Sigmoid colon (tissue), 7 donors: ENCODE data around the gene GRIK3. TPM values are rescaled to one million over a fixed set of nuclear protein-coding genes. Genes with fewer than 3 reads are reported as not detected.

ENCODE experiments used
- DNase-seq: peaks from one replicate; pipeline ENCODE4 v3.0.0-alpha.2; 2019
- H3K27ac ChIP-seq, 4 donors: fragments of 200-600 bp; sonication (generic); one replicate each; pipeline ENCODE4 v1.5.1; 2016 to 2019; ENCODE audit warnings: mild to moderate bottlenecking in 1 of 4
- H3K27me3 ChIP-seq, 3 donors: fragments of 200-600 bp; sonication (generic); one replicate each; pipeline ENCODE4 v1.5.1; 2019; ENCODE audit warnings: mild to moderate bottlenecking in 1 of 3
- H3K36me3 ChIP-seq, 4 donors: fragments of 200-600 bp; sonication (generic); one replicate each; pipeline ENCODE4 v1.5.1; 2016 to 2019
- H3K4me1 ChIP-seq, 4 donors: fragments of 200-600 bp; sonication (generic); one replicate each; pipeline ENCODE4 v1.5.1; 2017 to 2019
- H3K4me3 ChIP-seq, 4 donors: fragments of 200-600 bp; sonication (generic); one replicate each; pipeline ENCODE4 v1.5.1; 2017 to 2019; ENCODE audit warnings: mild to moderate bottlenecking in 2 of 4, moderate library complexity in 1 of 4
- H3K9me3 ChIP-seq, 4 donors: fragments of 200-600 bp in 3 of 4; sonication (generic) in 3 of 4; one replicate each; pipeline versions ENCODE4 v1.5.1 to v1.6.1; 2013 to 2019
- EP300 ChIP-seq, 4 donors: sonication (generic); formaldehyde crosslinking; IDR thresholded peaks; one replicate each; pipeline ENCODE4 v1.6.1; 2017; ENCODE audit warnings: antibody characterized with exemption in 4 of 4
- POLR2A ChIP-seq, 2 donors: fragments of 450-650 bp; IDR thresholded peaks; one replicate each; pipeline ENCODE4 v1.6.1; 2016; ENCODE audit warnings: antibody characterized with exemption in 2 of 2, mild to moderate bottlenecking in 2 of 2, moderate library complexity in 2 of 2
- POLR2AphosphoS5 ChIP-seq, 4 donors: sonication (generic); formaldehyde crosslinking; IDR thresholded peaks; one replicate each; pipeline ENCODE4 v1.6.1; 2017; ENCODE audit warnings: antibody characterized with exemption in 4 of 4
- WGBS, 2 donors: extraction: QIAGEN DNeasy Blood & Tissue Kit; methylation state at CpG; one replicate each; pipeline ENCODE4 v1.1.7; 2013; 5-methylcytosine and 5-hydroxymethylcytosine counted together
- intact Hi-C: fragments of 100-400 bp; cut with DNase I; formaldehyde crosslinking; loops from one replicate; pipeline ENCODE4 v1.15.1; 2023
- polyA plus RNA-seq, 3 donors: library from polyadenylated mRNA; stranded (reverse); fragments of 200-250 nt; gene quantifications; one replicate each; pipeline ENCODE4 v1.2.3, GENCODE V29; 2013
- total RNA-seq, 4 donors: library from RNA; depleted of rRNA; stranded (reverse); fragments of >200 nt; gene quantifications; one replicate each; pipeline ENCODE4 v1.1.0, GENCODE V29; 2016
- TF ChIP-seq, protein P1 (sequence below), 4 experiments: fragments of 450-650 bp in 3 of 4; fragments of 200-600 bp in 1 of 4; IDR thresholded peaks; one replicate each; pipeline ENCODE4 v1.5.1; 2016 to 2019; ENCODE audit warnings: antibody characterized with exemption in 4 of 4, mild to moderate bottlenecking in 3 of 4, moderate library complexity in 2 of 4
- donor health status: healthy with polysubstance abuse.
- donor health status: Bipolar disorder and iron deficiency.
- donor health status: healthy.

Gene GRIK3
- total and polyA plus RNA-seq, 7 donors: 0.60 to 7.1 (median 3.4) TPM; not detected in 1

DNA sequence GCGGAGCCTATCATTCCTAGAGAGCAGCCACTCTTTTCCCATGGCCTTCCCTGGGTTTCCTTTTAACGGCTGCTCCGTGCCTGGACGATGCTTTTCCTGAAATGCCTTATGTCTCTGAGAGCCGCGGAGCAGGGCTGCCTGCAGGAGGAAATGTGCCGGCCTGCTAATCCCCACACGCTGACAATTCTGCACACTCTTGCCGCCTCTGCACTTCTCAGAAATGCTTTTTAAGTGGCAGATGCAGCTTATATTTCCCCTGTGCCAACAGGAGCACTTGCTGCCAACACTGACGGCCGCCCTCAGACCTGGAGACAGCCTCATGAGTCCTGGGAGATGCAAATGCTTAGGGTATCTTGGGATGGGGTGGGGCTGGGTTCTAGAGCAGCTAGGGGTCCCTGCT is 253.2 kb downstream of the GRIK3 start:
- no peaks in the 10 kb centered on the region for H3K9me3 ChIP-seq
- DNase-seq: no peak
- no peaks in the 10 kb centered on the region for H3K36me3 ChIP-seq
- 78 to 89% methylated on average over 11 of the region's 11 CpGs for WGBS, 2 donors
- no peak overlapping the region for H3K4me3 ChIP-seq
- no peaks in the 10 kb centered on the region for H3K4me1 ChIP-seq
- intact Hi-C loops: no loop called here
- TF ChIP-seq POLR2AphosphoS5 (IDR thresholded peaks at IDR 0.05): no peak
- no peak for TF ChIP-seq POLR2A (IDR thresholded peaks at IDR 0.05)
- no peak for TF ChIP-seq EP300 (IDR thresholded peaks at IDR 0.05)
- TF ChIP-seq, protein P1, sequence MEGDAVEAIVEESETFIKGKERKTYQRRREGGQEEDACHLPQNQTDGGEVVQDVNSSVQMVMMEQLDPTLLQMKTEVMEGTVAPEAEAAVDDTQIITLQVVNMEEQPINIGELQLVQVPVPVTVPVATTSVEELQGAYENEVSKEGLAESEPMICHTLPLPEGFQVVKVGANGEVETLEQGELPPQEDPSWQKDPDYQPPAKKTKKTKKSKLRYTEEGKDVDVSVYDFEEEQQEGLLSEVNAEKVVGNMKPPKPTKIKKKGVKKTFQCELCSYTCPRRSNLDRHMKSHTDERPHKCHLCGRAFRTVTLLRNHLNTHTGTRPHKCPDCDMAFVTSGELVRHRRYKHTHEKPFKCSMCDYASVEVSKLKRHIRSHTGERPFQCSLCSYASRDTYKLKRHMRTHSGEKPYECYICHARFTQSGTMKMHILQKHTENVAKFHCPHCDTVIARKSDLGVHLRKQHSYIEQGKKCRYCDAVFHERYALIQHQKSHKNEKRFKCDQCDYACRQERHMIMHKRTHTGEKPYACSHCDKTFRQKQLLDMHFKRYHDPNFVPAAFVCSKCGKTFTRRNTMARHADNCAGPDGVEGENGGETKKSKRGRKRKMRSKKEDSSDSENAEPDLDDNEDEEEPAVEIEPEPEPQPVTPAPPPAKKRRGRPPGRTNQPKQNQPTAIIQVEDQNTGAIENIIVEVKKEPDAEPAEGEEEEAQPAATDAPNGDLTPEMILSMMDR (IDR thresholded peaks at IDR 0.05): no peak
- H3K27me3 ChIP-seq: peaks cover 0 to 23% (median 6%) of the 10 kb centered on the region in 3 donors
- no peak overlapping the region for H3K27ac ChIP-seq

DNA sequence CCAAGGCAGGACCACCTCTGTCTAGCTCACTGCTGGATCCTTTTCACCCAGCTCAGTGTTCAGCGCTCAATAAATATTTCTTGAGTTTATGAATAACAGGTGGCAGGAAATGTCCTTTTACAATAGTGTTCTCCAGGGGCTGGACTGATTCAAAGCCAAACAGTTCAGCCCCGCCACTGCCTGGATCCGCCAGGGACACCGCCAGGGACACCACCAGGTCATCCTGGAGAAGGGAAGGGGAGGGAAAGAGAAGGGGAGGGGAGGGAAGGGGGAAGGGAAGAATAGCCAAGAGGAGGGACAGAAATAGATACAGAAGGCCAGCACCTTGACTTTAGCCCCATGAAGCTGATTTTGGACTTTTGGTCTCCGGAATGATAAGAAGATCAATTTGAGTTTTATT is 255.6 kb downstream of the GRIK3 start:
- Histone ChIP-seq H3K27me3 (peaks cover 0 to 36% (median 16%) of the 10 kb centered on the region in 3 donors), H3K4me1 (no peaks in the 10 kb centered on the region), H3K36me3 (no peaks in the 10 kb centered on the region), H3K4me3 (no peak overlapping the region), H3K9me3 (no peaks in the 10 kb centered on the region), H3K27ac (no peak overlapping the region)
- intact Hi-C loops: no loop called here
- TF ChIP-seq, protein P1 (IDR thresholded peaks at IDR 0.05): no peak
- TF ChIP-seq POLR2A (IDR thresholded peaks at IDR 0.05) (no peak), EP300 (IDR thresholded peaks at IDR 0.05) (no peak), POLR2AphosphoS5 (IDR thresholded peaks at IDR 0.05) (no peak)
- WGBS, 2 donors: 22 to 46% methylated on average over 5 of the region's 5 CpGs
- no peak for DNase-seq

DNA sequence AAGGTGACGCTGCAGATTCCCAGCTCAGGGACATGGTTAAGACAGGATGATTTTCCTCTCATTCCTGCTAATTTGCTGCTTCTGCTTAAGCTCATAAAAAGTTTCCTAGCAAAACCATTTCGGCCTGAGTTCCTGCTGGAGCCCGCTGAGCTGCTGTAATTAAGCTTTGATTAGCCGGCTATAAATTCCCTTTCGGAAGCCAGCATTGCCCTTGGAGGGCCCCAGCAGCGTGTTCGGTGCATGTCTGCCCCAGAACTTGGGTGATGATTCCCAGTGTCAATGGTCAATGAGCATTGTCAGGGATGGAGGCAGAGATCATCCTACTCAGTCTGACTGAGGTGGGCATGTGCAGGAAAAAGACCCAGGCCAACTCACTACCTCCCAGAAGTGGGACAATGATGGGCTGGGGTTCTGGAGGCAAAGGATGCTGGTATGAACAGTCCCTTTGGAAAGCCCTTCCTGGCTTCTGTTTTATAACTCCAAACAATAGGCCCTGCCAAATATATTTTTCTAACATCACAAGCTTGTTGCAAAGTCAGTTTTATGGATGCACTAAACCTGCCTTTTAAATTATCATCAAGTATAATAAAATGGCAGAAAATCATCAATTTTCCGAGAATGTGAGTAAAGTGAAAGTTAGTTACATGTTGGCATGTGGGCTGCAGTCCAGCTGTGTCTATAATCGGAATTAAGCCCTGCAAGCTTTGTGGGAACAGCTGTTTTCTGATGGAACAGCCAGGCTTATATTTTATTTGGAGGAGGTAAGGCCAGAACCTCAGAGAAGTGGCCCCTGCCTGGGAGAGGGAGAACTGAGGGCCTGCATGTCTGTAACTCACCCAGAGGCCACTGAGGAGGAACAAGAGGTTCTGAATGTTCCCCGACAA is 257.1 kb downstream of the GRIK3 start:
- no peaks in the 10 kb centered on the region for H3K36me3 ChIP-seq
- no peaks in the 10 kb centered on the region for H3K4me1 ChIP-seq
- no peak overlapping the region for H3K4me3 ChIP-seq
- TF ChIP-seq POLR2A (IDR thresholded peaks at IDR 0.05): no peak
- no peaks in the 10 kb centered on the region for H3K9me3 ChIP-seq
- intact Hi-C loops: no loop called here
- H3K27ac ChIP-seq: no peak overlapping the region
- DNase-seq: no peak
- 17 to 36% methylated on average over 10 of the region's 10 CpGs for WGBS, 2 donors
- H3K27me3 ChIP-seq: peaks cover 0 to 48% (median 29%) of the 10 kb centered on the region in 3 donors

DNA sequence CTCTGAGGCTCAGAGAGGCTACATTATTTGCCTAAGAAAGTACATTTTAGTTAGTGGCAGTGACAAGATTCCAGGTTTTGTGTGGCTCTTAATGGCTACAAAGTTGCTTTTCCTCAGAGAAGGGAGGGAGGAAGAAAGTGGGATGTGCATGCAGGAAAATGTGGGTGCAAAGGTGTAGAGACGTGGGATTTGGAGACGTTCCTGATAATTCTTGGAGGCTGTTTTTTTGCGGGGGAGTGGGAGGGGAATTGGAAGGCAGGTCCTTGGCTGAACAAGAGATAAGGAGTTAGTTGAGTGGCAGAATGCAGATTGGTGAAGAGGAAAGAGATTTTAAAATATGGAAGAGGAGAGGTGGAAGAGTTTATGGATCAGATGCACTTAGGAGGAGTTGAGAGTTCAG is 258.1 kb downstream of the GRIK3 start:
- WGBS, 2 donors: 37 to 55% methylated on average over 3 of the region's 3 CpGs
- no peaks in the 10 kb centered on the region for H3K36me3 ChIP-seq
- H3K4me1 ChIP-seq: no peaks in the 10 kb centered on the region
- intact Hi-C loops: no loop called here
- H3K27ac ChIP-seq: no peak overlapping the region
- TF ChIP-seq, protein P1 (IDR thresholded peaks at IDR 0.05): no peak
- no peak for TF ChIP-seq EP300 (IDR thresholded peaks at IDR 0.05)
- no peak for TF ChIP-seq POLR2AphosphoS5 (IDR thresholded peaks at IDR 0.05)
- no peak for TF ChIP-seq POLR2A (IDR thresholded peaks at IDR 0.05)
- no peaks in the 10 kb centered on the region for H3K9me3 ChIP-seq
- DNase-seq: no peak
- no peak overlapping the region for H3K4me3 ChIP-seq
- H3K27me3 ChIP-seq: peaks cover 0 to 57% (median 29%) of the 10 kb centered on the region in 3 donors

DNA sequence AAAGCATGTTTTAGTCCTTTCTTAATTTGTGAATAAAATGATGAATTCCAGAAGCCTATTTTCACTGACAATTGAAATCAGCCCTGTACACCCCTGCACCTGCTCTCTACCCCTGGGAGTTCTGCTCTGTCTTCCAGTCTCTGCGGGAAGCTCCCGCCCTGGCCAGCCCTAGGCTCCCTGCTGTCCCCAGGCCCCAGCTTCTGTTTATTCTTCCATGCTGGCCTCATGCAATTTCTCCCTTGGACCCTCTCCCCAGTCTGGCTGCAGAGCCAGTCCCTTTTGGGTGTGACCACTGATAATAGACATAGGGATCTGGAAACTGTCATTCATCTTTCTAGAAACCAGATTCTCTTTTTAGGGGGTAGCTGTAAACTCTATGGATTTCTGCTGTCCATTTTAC is 258.6 kb downstream of the GRIK3 start:
- Histone ChIP-seq H3K4me1 (no peaks in the 10 kb centered on the region), H3K4me3 (no peak overlapping the region), H3K27me3 (peaks cover 0 to 62% (median 29%) of the 10 kb centered on the region in 3 donors), H3K9me3 (no peaks in the 10 kb centered on the region), H3K36me3 (no peaks in the 10 kb centered on the region), H3K27ac (no peak overlapping the region)
- TF ChIP-seq EP300 (IDR thresholded peaks at IDR 0.05): no peak
- TF ChIP-seq POLR2A (IDR thresholded peaks at IDR 0.05): no peak
- TF ChIP-seq, protein P1 (IDR thresholded peaks at IDR 0.05): no peak
- no peak for TF ChIP-seq POLR2AphosphoS5 (IDR thresholded peaks at IDR 0.05)
- intact Hi-C loops: no loop called here
- WGBS, 2 donors: 35 to 38% methylated on average over 2 of the region's 2 CpGs
- no peak for DNase-seq
